Keratinocyte (primary cell): ENCODE results near the gene SRSF4. TPM values are rescaled to one million over a fixed set of nuclear protein-coding genes. Genes with fewer than 3 reads are reported as not detected.
A peak's percentile ranks its signal among the peaks of the same experiment; 100 is the strongest.

Experiments used
- DNase-seq: peaks from one replicate; pipeline ENCODE4 v3.0.0-alpha.2; 2011; ENCODE audit warnings: low read depth, missing footprints, low spot score
- FAIRE-seq: peaks from 2 replicates; lab custom pipeline; 2011; peaks lifted over from hg19 to GRCh38; lab: Jason Lieb, UNC
- H2AFZ ChIP-seq: 2 replicates; pipeline ENCODE4 v1.6.0; 2012; ENCODE audit warnings: low read length, control low read depth, inconsistent platforms; ENCODE audit not compliant: control insufficient read depth
- H3K27ac ChIP-seq: 2 replicates; pipeline ENCODE4 v1.5.1; 2011; ENCODE audit warnings: low read length; ENCODE audit not compliant: control insufficient read depth, insufficient read depth
- H3K27me3 ChIP-seq: 3 replicates; pipeline ENCODE4 v1.6.0; 2011; ENCODE audit warnings: low read length; ENCODE audit not compliant: control insufficient read depth, insufficient read depth; ENCODE audit errors: extremely low read depth
- H3K36me3 ChIP-seq, 2 experiments: 2 replicates in 1 of 2; 3 replicates in 1 of 2; pipeline ENCODE4 v1.5.1; 2011; ENCODE audit warnings: low read length in 2 of 2, mild to moderate bottlenecking in 1 of 2; ENCODE audit not compliant: control insufficient read depth in 2 of 2, insufficient read depth in 2 of 2; ENCODE audit errors: extremely low read depth in 1 of 2
- H3K4me1 ChIP-seq: 3 replicates; pipeline ENCODE4 v1.5.1; 2011; ENCODE audit warnings: low read length; ENCODE audit not compliant: control insufficient read depth, insufficient read depth; ENCODE audit errors: extremely low read depth
- H3K4me2 ChIP-seq: 3 replicates; pipeline ENCODE4 v1.6.0; 2011; ENCODE audit warnings: low read depth, low read length; ENCODE audit not compliant: control insufficient read depth, insufficient read depth; ENCODE audit errors: extremely low read depth
- H3K4me3 ChIP-seq, 3 experiments: fragments of 200-600 bp in 1 of 3; sonication (generic) in 1 of 3; 2 replicates in 2 of 3; 3 replicates in 1 of 3; pipeline ENCODE4 v1.5.1; 2011 to 2016; ENCODE audit warnings: low read length in 3 of 3, mild to moderate bottlenecking in 3 of 3, control low read depth in 2 of 3, inconsistent platforms in 1 of 3, low read depth in 1 of 3, mixed read lengths in 1 of 3, mixed run types in 1 of 3, moderate library complexity in 1 of 3; ENCODE audit not compliant: control insufficient read depth in 2 of 3, insufficient read depth in 2 of 3; ENCODE audit errors: extremely low read depth in 1 of 3
- H3K79me2 ChIP-seq: 2 replicates; pipeline ENCODE4 v1.6.0; 2012; ENCODE audit warnings: low read length; ENCODE audit not compliant: control insufficient read depth, insufficient read depth
- H3K9ac ChIP-seq: 3 replicates; pipeline ENCODE4 v1.6.0; 2011; ENCODE audit warnings: low read length; ENCODE audit not compliant: control insufficient read depth, insufficient read depth; ENCODE audit errors: extremely low read depth
- H3K9me1 ChIP-seq: 3 replicates; pipeline ENCODE4 v1.6.0; 2011; ENCODE audit warnings: low read length; ENCODE audit not compliant: control insufficient read depth, insufficient read depth; ENCODE audit errors: extremely low read depth
- H3K9me3 ChIP-seq: 2 replicates; pipeline ENCODE4 v1.5.1; 2012; ENCODE audit warnings: low read depth, low read length; ENCODE audit not compliant: control insufficient read depth
- H4K20me1 ChIP-seq: 3 replicates; pipeline ENCODE4 v1.6.0; 2011; ENCODE audit warnings: low read length; ENCODE audit not compliant: control insufficient read depth, insufficient read depth; ENCODE audit errors: extremely low read depth
- EZH2 ChIP-seq: IDR thresholded peaks from one replicate; pipeline ENCODE4 v1.6.1; 2012; ENCODE audit warnings: inconsistent platforms, mild to moderate bottlenecking, low read length, moderate library complexity
- dilution Hi-C: fragments of 300-500 bp; cut with MboI; formaldehyde crosslinking; loops from one replicate; pipeline ENCODE4 v1.7.0; 2020; ENCODE audit warnings: low sequenced_read_pairs; ENCODE audit not compliant: extremely low pct_ligation_motif_present
- polyA plus RNA-seq, 5 experiments: library from polyadenylated mRNA; depleted of rRNA in 3 of 5; stranded (reverse) in 3 of 5; stranded (forward) in 1 of 5; unstranded in 1 of 5; fragments of >200 nt; gene quantifications; 1 replicate in 1 of 5; 2 replicates in 3 of 5; 3 replicates in 1 of 5; pipeline versions ENCODE4 v1.2.1 to v1.2.3, GENCODE V29; 2011 to 2012; ENCODE audit warnings: missing spikeins in 2 of 5, low read depth in 1 of 5, low replicate concordance in 1 of 5
- TF ChIP-seq, protein P1 (sequence below), 3 experiments: IDR thresholded peaks in 1 of 3; conservative IDR thresholded peaks in 1 of 3; optimal IDR thresholded peaks in 1 of 3; 2 replicates in 2 of 3; 3 replicates in 1 of 3; pipeline versions ENCODE3 to v1.5.1; 2011; ENCODE audit warnings: low read length in 3 of 3, mild to moderate bottlenecking in 3 of 3, moderate library complexity in 2 of 3, control low read depth in 1 of 3, inconsistent platforms in 1 of 3; ENCODE audit not compliant: insufficient read depth in 2 of 3; ENCODE audit errors: extremely low read depth in 1 of 3

The SRSF4 gene
- polyA plus RNA-seq, 1 donor (not counting 4 experiments of a cell fraction or from before 2014, with no cell fraction given) = 51.0 TPM

DNA sequence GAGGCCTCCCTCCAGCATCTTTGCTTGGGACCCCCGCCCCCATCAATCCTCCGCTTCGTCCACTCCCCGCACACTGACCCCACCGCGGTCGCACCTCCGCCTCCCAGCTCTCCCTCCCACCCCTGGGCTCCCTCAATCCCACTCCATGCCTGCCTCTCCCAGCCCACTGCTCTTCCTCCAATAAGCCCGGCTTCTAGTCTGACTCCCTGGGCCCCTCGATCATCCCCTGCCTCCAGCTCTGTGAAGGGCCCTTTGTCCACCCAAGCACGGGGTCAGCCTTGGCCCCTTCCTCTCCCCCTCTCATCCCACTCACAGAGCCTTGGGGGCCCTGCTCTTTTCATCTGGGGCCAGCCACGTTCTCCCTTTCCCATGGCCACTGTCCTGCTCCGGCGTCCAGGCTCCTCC lies 56.5 kb downstream of the SRSF4 start:
- no peaks in the 10 kb centered on the region for H3K79me2 ChIP-seq
- H3K27ac ChIP-seq = no peak overlapping the region
- no peak for FAIRE-seq
- no peak overlapping the region for H3K9ac ChIP-seq
- H3K36me3 ChIP-seq = no peaks in the 10 kb centered on the region
- peaks cover 38% of the 10 kb centered on the region for H3K27me3 ChIP-seq
- no peak overlapping the region for H3K4me3 ChIP-seq
- DNase-seq = no peak
- peaks cover 10% of the 10 kb centered on the region for H3K4me1 ChIP-seq
- no peak overlapping the region for H2AFZ ChIP-seq
- dilution Hi-C loops = no loop called here
- no peaks in the 10 kb centered on the region for H3K9me1 ChIP-seq
- H3K9me3 ChIP-seq = no peaks in the 10 kb centered on the region
- TF ChIP-seq, protein P1, sequence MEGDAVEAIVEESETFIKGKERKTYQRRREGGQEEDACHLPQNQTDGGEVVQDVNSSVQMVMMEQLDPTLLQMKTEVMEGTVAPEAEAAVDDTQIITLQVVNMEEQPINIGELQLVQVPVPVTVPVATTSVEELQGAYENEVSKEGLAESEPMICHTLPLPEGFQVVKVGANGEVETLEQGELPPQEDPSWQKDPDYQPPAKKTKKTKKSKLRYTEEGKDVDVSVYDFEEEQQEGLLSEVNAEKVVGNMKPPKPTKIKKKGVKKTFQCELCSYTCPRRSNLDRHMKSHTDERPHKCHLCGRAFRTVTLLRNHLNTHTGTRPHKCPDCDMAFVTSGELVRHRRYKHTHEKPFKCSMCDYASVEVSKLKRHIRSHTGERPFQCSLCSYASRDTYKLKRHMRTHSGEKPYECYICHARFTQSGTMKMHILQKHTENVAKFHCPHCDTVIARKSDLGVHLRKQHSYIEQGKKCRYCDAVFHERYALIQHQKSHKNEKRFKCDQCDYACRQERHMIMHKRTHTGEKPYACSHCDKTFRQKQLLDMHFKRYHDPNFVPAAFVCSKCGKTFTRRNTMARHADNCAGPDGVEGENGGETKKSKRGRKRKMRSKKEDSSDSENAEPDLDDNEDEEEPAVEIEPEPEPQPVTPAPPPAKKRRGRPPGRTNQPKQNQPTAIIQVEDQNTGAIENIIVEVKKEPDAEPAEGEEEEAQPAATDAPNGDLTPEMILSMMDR (optimal IDR thresholded peaks at IDR 0.05 in 1 of 3, IDR thresholded peaks at IDR 0.05 in 1 of 3, conservative IDR thresholded peaks at IDR 0.05 in 1 of 3; ENCODE audit: extremely low read depth in 1 of 3, insufficient read depth in 2 of 3, low read length in 3 of 3) = no peak
- no peak for TF ChIP-seq EZH2
- no peak overlapping the region for H3K4me2 ChIP-seq
- no peaks in the 10 kb centered on the region for H4K20me1 ChIP-seq

DNA sequence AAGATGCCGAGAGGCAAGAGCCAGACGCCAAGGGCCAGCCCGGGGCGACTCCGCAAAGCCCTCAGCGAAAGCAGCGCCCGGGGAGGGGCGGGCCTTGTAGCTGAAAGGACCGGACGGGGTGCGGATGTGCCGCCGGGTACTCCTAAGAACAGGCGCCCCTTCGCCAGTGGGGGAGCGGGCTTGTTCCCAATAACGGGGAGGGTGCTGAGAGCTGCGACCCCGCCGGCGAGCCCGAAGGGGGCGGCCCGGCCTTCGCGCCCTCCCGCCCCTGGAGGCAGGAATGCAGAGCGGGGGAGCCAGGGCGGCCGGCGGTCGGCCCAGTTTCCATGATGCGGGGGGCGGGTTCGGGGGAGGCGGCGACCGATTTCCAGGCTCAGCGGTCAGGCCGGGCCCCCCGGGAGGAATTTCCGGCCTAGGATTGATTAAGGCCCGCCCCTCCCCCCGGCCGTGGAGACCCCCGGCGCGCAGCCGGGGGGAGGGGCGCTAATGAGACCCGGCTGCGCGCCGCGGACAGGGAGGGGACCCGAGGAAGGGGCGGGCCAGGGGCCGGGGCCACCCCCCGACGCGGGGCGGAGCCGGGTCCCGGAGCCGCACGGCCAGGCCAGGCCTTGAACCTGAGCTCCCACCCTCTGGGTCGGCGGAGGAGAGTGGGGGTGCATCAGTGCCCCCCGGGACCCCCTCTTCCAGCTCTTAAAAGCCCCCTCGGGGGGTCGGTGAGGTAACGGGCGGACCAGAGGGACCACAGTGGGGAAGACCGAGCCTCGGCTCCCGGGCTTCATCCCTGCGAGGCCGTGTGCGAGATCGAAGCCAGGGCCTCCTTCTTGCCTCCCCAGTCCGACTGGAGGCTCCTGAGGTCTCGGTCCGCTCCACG lies 57.1 kb downstream of the SRSF4 start:
- peak overlapping the region; percentile 85 for H3K4me2 ChIP-seq
- H3K27ac ChIP-seq = no peak overlapping the region
- dilution Hi-C loops = no loop called here

More for the DNA sequence above, 57.1 kb downstream of the SRSF4 start:
- Histone ChIP-seq H4K20me1 (no peaks in the 10 kb centered on the region), H3K4me1 (peaks cover 10% of the 10 kb centered on the region), H3K36me3 (no peaks in the 10 kb centered on the region), H3K9me3 (no peaks in the 10 kb centered on the region), H3K9ac (peak overlapping the region; percentile 54), H3K79me2 (no peaks in the 10 kb centered on the region), H3K9me1 (no peaks in the 10 kb centered on the region), H3K27me3 (peaks cover 38% of the 10 kb centered on the region), H2AFZ (peak overlapping the region; percentile 62), H3K4me3 (peak overlapping the region; percentile 44 to 68 (median 63))
- no peak for TF ChIP-seq EZH2
- TF ChIP-seq, protein P1 (optimal IDR thresholded peaks at IDR 0.05 in 1 of 3, IDR thresholded peaks at IDR 0.05 in 1 of 3, conservative IDR thresholded peaks at IDR 0.05 in 1 of 3; ENCODE audit: extremely low read depth in 1 of 3, insufficient read depth in 2 of 3, low read length in 3 of 3) = peak in 2 of 3 experiments; percentile 39 to 59
- DNase-seq = no peak
- no peak for FAIRE-seq
